GM21737 (cell line): Measurements from ENCODE around the gene ZC3H7A.

ENCODE experiments used
- ATAC-seq: cut with Tn5 transposase; IDR thresholded peaks from one replicate; pipeline ENCODE4 v1.9.1; 2021; ENCODE audit warnings: mild to moderate bottlenecking, moderate library complexity; ENCODE audit not compliant: unreplicated experiment

The ZC3H7A gene

DNA sequence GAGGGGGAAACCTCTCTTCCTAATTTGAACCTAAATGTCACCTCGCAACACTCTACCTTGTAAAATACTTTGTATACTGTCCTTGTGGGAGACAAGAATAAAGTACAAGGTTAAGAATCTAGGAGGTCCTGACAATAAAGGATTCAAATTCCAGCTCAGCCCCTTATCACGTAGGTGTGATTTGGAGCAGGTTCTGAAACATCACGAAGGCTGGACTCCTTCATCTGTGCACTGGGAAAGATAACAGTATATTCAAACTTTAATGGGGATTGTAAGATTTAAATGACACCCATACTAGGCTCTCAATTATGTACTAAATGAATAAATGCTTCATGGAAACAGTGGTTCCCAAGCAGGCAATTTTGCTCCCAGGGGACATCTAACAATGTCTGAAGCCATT lies 56.5 kb downstream of the ZC3H7A start:
- no peak for ATAC-seq

DNA sequence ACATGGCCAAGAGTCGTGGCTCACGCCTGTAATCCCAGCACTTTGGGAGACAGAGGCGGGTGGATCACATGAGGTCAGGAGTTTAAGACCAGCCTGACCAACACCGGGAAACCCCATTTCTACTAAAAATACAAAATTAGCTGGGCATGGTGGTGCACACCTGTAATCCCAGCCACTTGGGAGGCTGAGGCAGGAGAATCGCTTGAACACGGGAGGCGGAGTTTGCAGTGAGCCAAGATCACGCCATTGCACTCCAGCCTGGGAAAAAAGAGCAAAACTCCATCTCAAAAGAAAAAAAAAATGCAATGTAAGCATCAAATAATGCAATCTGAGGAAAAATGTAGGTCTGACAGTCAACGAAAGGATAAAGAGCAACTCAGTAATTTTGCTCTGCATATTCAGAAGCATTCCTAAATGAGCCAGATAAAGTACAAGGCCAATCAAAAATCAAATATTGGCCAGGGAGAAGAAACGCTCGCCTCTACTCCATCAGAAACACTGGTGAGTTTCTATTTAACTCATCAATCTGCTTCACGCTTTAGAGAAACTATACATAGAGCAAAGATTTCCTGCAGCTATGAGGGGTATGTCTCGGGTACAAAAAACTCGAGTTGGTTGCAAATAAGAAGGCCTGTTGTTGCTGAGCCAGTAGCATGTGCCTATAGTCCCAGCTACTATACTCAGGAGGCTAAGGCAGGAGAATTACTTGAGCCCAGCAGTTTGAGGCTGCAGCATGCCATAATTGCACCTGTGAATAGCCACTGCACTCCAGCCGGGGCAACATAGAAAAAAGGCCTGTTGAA lies 58.1 kb downstream of the ZC3H7A start:
- ATAC-seq: no peak

GRCh38 chr16:11737713-11738112 lies 59.3 kb downstream of the ZC3H7A start:
- no peak for ATAC-seq

GRCh38 chr16:11736903-11737302 lies 60.2 kb downstream of the ZC3H7A start:
- no peak for ATAC-seq

GRCh38 chr16:11735787-11736186 lies 61.3 kb downstream of the ZC3H7A start:
- no peak for ATAC-seq

- no peak for ATAC-seq
These were observed 62.4 kb downstream of the ZC3H7A start for GRCh38 chr16:11734653-11735043.

DNA sequence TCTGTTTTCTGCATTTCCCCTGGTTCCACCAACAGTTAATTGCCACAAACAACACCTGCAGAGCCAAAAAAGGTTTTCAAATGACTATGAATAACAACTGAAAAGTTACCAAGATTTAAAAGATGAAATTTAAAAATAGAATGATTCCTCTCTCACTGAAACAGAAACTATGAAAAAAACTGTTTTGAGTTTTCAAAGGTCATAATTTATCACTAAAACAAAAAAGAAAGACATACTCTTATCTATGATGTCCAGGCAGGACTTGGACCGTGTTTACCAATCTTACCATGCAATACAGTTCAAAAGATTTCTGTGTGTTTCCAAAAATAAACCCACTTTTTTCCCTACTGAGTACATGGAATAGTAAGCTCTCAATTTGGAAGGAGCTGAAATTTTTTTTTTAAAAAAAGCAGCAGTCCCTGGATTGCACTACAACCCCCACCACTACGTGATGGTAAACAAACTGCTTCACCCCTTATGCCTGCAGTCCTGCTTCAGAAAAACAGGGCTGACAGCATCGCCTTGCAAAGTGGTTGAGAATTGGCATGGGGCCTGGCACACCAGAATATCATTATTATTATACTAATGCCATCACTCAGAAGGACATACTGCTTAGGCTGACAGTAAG lies 62.9 kb downstream of the ZC3H7A start:
- ATAC-seq: no peak

- ATAC-seq: no peak
These were observed 65.8 kb downstream of the ZC3H7A start for GRCh38 chr16:11731222-11731621.

GRCh38 chr16:11729787-11730186 lies 67.3 kb downstream of the ZC3H7A start:
- no peak for ATAC-seq

- no peak for ATAC-seq
These were observed 69.1 kb downstream of the ZC3H7A start for GRCh38 chr16:11727796-11728543.

DNA sequence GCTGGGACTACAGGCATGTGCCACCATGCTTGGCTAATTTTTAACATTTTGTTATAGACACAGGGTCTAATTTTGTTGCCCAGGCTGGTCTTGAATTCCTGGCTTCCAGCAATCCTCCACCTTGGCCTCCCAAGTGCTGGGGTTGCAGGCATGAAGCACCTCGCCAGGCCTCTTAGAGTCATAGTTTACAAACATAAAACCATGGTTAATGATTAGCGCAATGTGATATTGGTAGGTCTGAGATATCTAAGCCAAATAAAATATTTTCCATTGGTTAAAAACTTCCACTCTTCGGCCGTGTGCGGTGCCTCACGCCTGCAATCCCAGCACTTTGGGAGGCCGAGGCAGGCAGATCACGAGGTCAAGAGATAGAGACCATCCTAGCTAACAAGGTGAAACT lies 71.0 kb downstream of the ZC3H7A start:
- ATAC-seq: no peak

- ATAC-seq: no peak
These were observed 71.6 kb downstream of the ZC3H7A start for GRCh38 chr16:11725457-11725856.

DNA sequence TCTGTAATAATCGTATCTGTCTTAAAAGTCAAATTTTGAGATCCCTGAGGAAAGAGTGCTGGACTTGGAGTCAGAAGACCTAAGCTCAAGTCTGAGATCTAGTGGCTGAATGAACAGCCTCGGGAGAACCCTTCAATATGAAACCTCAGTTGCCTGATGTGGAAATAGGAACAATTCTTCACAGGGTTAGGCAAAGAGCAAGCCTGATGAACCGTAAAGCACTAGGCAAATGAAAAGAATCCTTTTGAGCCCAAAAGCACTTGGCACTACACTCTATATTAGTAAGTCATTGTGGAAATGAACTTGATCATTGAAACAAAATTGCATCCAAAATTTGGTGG lies 74.6 kb downstream of the ZC3H7A start:
- no peak for ATAC-seq

DNA sequence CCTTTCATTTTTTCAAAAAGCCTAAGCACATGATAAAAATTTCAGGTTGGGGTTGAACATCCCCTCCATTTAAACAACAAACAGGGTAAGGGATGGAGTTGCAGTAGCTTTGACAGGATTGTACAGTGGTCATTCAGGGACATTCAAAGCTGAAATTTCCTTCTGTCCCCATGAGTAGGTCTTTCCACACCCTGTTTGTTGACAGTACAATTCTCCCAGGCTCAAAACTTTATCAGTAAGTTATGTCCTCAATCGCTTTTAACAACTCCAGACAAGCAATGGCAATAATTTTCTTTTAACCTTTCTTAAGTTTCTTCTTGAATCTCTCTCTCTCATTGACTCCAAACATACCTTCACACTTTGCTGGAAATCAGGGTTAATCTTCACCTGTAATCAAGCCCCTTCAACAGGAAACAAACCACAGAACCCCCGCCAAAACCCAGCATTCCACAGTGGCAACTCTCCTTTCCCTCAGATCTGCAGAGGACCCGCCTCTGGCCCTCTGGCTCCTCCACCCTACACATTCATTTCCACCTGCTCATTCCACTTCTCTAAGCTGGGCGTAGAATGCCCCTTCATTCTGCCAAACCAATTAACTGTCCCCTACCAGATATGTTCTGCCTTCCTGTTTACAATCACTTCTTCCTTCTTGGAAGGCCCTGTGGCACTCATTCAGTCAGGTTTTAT lies 75.1 kb downstream of the ZC3H7A start:
- ATAC-seq: no peak

GRCh38 chr16:11719762-11720161 lies 77.3 kb downstream of the ZC3H7A start:
- ATAC-seq: no peak

GRCh38 chr16:11719171-11719570 lies 77.9 kb downstream of the ZC3H7A start:
- ATAC-seq: no peak

GRCh38 chr16:11717811-11718210 lies 79.2 kb downstream of the ZC3H7A start:
- ATAC-seq: no peak

DNA sequence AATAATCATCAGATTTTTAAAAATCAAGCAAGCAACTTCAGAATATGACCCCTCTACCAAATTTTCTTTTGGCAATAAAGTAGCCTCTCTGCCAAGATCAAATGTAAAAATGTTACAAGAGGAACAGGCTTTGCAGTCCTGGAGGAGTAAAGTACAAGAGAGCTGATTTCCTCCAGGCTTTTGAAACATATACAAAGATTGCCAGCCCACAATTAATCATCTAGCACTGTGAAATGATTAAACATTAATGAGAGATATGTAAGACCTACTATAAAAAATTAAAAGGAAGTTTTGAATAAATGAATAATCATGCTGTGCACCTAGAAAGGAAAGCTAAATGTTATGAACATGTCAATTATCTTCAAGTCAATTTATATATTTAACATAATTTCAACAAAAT lies 80.7 kb downstream of the ZC3H7A start:
- ATAC-seq: no peak

GRCh38 chr16:11715246-11715947 lies 81.7 kb downstream of the ZC3H7A start:
- ATAC-seq: no peak

DNA sequence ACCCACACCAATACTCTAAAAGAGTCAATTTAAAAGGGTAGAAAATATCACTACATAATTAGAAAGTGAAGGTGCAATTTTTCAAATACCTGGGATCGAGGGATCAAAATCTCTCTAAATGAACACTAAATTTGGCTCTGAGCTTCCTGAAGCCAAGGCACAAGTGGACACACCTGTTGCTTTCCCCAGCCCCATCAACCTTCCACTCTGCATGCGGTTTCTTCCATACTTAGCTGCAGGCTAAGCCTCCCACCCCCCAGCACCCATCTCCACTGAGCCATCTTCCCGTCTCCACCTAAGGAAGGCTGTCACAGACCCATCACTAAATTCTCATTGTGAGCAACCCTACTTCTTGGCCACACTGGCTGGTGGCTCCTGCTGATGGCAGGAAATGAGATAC lies 84.9 kb downstream of the ZC3H7A start:
- no peak for ATAC-seq

- no peak for ATAC-seq
These were observed 85.4 kb downstream of the ZC3H7A start for GRCh38 chr16:11711662-11712061.
